Measurements from ENCODE around the gene RBKS. TPM values are rescaled to one million over a fixed set of nuclear protein-coding genes. Genes with fewer than 3 reads are reported as not detected.
"Not testable (repeated sequence)": the region's sequence is repeated elsewhere in the genome, so short reads cannot be mapped to it uniquely, and the experiment has no call there.

RBKS gene
- total RNA-seq, 4 donors from 2014 or later: 0.63 to 5.8 (median 2.5) TPM

GRCh38 chr2:27870724-27871123 is 19.5 kb downstream of the RBKS start:
- 97% methylated on average over 3 of the region's 3 CpGs for WGBS
- H3K9me3 ChIP-seq: peaks cover 0 to 1% (median 0%) of the 10 kb centered on the region in 4 donors
- H3K36me3 ChIP-seq: no peaks in the 10 kb centered on the region
- no peaks in the 10 kb centered on the region for H3K27me3 ChIP-seq
- no peak for DNase-seq (ENCODE audit: extremely low spot score)
- intact Hi-C loops (cut with DNase I): no loop called here
- TF ChIP-seq EP300 (IDR thresholded peaks at IDR 0.05) (no peak), POLR2A (IDR thresholded peaks at IDR 0.05; ENCODE audit: low read depth) (no peak), POLR2AphosphoS5 (IDR thresholded peaks at IDR 0.05) (no peak)
- TF ChIP-seq, protein P1, sequence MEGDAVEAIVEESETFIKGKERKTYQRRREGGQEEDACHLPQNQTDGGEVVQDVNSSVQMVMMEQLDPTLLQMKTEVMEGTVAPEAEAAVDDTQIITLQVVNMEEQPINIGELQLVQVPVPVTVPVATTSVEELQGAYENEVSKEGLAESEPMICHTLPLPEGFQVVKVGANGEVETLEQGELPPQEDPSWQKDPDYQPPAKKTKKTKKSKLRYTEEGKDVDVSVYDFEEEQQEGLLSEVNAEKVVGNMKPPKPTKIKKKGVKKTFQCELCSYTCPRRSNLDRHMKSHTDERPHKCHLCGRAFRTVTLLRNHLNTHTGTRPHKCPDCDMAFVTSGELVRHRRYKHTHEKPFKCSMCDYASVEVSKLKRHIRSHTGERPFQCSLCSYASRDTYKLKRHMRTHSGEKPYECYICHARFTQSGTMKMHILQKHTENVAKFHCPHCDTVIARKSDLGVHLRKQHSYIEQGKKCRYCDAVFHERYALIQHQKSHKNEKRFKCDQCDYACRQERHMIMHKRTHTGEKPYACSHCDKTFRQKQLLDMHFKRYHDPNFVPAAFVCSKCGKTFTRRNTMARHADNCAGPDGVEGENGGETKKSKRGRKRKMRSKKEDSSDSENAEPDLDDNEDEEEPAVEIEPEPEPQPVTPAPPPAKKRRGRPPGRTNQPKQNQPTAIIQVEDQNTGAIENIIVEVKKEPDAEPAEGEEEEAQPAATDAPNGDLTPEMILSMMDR (IDR thresholded peaks at IDR 0.05): no peak
- H3K4me3 ChIP-seq: no peak overlapping the region
- no peak overlapping the region for H3K27ac ChIP-seq (replicated peaks in 1 of 4)
- H3K4me1 ChIP-seq: peaks cover 0 to 12% (median 9%) of the 10 kb centered on the region in 4 donors

DNA sequence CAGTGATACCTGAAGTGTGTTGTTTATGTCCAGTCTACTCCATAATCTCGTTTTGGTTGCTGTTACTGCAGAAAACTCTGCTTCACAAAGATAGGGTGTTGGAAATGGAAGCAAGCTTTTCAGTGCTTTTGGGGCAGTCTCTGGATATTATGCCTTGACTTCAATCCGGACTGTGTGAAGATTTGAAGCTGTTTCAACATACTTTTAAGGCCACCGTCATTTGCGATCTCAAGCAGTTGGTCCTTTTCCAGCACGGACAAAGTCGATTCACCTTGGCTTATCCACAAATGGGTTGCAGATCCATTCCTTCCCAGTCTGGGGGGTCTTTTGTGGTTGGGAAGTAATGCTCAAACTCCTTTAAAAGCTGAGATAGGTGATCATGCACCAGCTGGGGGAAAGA is 20.4 kb downstream of the RBKS start:
- H3K4me1 ChIP-seq: peaks cover 0 to 13% (median 9%) of the 10 kb centered on the region in 4 donors
- H3K9me3 ChIP-seq: no peaks in the 10 kb centered on the region
- no peaks in the 10 kb centered on the region for H3K36me3 ChIP-seq
- no peak for DNase-seq (ENCODE audit: extremely low spot score)
- 91% methylated on average over 6 of the region's 6 CpGs for WGBS
- H3K27ac ChIP-seq (replicated peaks in 1 of 4): no peak overlapping the region
- intact Hi-C loops (cut with DNase I): no loop called here
- no peak overlapping the region for H3K4me3 ChIP-seq
- TF ChIP-seq EP300 (IDR thresholded peaks at IDR 0.05): no peak
- TF ChIP-seq, protein P1 (IDR thresholded peaks at IDR 0.05): no peak
- no peaks in the 10 kb centered on the region for H3K27me3 ChIP-seq

- no peaks in the 10 kb centered on the region for H3K36me3 ChIP-seq
- H3K4me1 ChIP-seq: peaks cover 0 to 13% (median 9%) of the 10 kb centered on the region in 4 donors
- no peaks in the 10 kb centered on the region for H3K27me3 ChIP-seq
- WGBS: 50% methylated on average over 1 of the region's 1 CpG
- H3K9me3 ChIP-seq: no peaks in the 10 kb centered on the region
- H3K27ac ChIP-seq (replicated peaks in 1 of 4): peak overlapping the region in 1 of 4 donors; percentile 1
- intact Hi-C loops (cut with DNase I): no loop called here
- TF ChIP-seq, protein P1 (IDR thresholded peaks at IDR 0.05): no peak
- TF ChIP-seq POLR2AphosphoS5 (IDR thresholded peaks at IDR 0.05): no peak
- no peak for TF ChIP-seq EP300 (IDR thresholded peaks at IDR 0.05)
- no peak for TF ChIP-seq POLR2A (IDR thresholded peaks at IDR 0.05; ENCODE audit: low read depth)
- no peak overlapping the region for H3K4me3 ChIP-seq
- no peak for DNase-seq (ENCODE audit: extremely low spot score)
Measured at GRCh38 chr2:27866237-27866636, 23.9 kb downstream of the RBKS start.

DNA sequence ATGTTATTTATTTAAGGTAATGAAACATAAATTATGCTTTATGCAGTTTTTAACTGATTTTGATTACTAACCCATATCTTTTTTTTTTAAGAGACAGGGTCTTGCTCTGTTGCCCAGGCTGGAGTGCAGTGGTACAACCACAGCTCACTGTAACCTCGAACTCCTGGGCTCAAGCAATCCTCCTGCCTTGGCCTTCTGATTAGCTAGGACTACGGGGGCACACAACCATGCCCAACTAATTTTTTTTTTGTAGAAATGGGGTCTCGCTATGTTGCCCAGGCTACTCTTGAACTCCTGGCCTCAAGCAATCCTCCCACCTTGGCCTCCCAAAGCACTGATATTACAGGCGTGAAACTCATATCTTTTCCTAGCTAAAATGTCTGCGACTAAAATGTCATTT is 26.2 kb downstream of the RBKS start:
- peaks cover 0 to 17% (median 13%) of the 10 kb centered on the region in 4 donors for H3K4me1 ChIP-seq
- H3K27me3 ChIP-seq; H3K36me3 ChIP-seq; DNase-seq (ENCODE audit: extremely low spot score); H3K4me3 ChIP-seq; intact Hi-C loops (cut with DNase I); H3K27ac ChIP-seq (replicated peaks in 1 of 4); H3K9me3 ChIP-seq: not testable (repeated sequence)
- WGBS: 80% methylated on average over 5 of the region's 5 CpGs

GRCh38 chr2:27863146-27863545 is 27.0 kb downstream of the RBKS start:
- 71% methylated on average over 1 of the region's 1 CpG for WGBS

More at GRCh38 chr2:27863146-27863545, 27.0 kb downstream of the RBKS start:
- no peaks in the 10 kb centered on the region for H3K9me3 ChIP-seq
- H3K4me1 ChIP-seq: peaks cover 0 to 17% (median 13%) of the 10 kb centered on the region in 4 donors
- no peak for DNase-seq (ENCODE audit: extremely low spot score)
- no peak overlapping the region for H3K4me3 ChIP-seq
- intact Hi-C loops (cut with DNase I): no loop called here
- H3K27ac ChIP-seq (replicated peaks in 1 of 4): peak overlapping the region in 1 of 4 donors; percentile 29
- no peaks in the 10 kb centered on the region for H3K27me3 ChIP-seq
- TF ChIP-seq EP300 (IDR thresholded peaks at IDR 0.05) (no peak), POLR2A (IDR thresholded peaks at IDR 0.05; ENCODE audit: low read depth) (no peak), POLR2AphosphoS5 (IDR thresholded peaks at IDR 0.05) (no peak)
- TF ChIP-seq, protein P1 (IDR thresholded peaks at IDR 0.05): no peak
- H3K36me3 ChIP-seq: no peaks in the 10 kb centered on the region

All from esophagus muscularis mucosa (tissue), 4 donors.